ENCODE measurements around the gene ZNF620. TPM values are rescaled to one million over a fixed set of nuclear protein-coding genes. Genes with fewer than 3 reads are reported as not detected.
"Not testable (repeated sequence)": the region's sequence is repeated elsewhere in the genome, so short reads cannot be mapped to it uniquely, and the experiment has no call there.

ZNF620 gene
- total and polyA plus RNA-seq, 9 donors = 1.4 to 4.2 (median 3.7) TPM

DNA sequence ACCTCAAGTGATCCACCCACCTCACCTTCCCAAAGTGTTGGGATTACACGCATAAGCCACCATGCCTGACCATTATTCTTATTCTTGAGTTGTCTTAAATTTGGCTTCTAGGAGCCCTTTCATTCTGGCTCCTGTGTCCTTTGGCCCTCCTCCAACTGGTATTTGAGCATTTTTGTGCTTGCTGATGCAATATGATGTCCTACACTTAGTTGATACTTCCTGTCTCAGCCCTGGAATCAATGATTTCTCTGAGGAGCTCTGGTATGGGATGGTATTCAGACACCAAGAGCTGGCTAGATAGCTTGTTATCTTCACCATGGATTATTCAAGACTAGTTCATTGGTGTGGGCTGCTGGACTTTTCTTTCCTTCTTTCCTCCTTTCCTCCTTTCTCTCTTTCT lies 44.3 kb downstream of the ZNF620 start:
- Histone ChIP-seq H3K9me3 (no peaks in the 10 kb centered on the region), H3K27me3 (no peaks in the 10 kb centered on the region), H3K27ac (no peak overlapping the region), H3K4me1 (ENCODE audit: insufficient read depth) (no peaks in the 10 kb centered on the region), H3K36me3 (no peaks in the 10 kb centered on the region), H3K4me3 (no peak overlapping the region)
- TF ChIP-seq, protein P1, sequence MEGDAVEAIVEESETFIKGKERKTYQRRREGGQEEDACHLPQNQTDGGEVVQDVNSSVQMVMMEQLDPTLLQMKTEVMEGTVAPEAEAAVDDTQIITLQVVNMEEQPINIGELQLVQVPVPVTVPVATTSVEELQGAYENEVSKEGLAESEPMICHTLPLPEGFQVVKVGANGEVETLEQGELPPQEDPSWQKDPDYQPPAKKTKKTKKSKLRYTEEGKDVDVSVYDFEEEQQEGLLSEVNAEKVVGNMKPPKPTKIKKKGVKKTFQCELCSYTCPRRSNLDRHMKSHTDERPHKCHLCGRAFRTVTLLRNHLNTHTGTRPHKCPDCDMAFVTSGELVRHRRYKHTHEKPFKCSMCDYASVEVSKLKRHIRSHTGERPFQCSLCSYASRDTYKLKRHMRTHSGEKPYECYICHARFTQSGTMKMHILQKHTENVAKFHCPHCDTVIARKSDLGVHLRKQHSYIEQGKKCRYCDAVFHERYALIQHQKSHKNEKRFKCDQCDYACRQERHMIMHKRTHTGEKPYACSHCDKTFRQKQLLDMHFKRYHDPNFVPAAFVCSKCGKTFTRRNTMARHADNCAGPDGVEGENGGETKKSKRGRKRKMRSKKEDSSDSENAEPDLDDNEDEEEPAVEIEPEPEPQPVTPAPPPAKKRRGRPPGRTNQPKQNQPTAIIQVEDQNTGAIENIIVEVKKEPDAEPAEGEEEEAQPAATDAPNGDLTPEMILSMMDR (IDR thresholded peaks at IDR 0.05) = no peak
- no peak for TF ChIP-seq EP300 (IDR thresholded peaks at IDR 0.05)
- no peak for TF ChIP-seq POLR2A (IDR thresholded peaks at IDR 0.05)
- intact Hi-C loops (cut with DNase I) = no loop called here
- 95 to 100% (median 96%) methylated on average over 1 of the region's 1 CpG for WGBS, 3 donors
- DNase-seq = no peak

GRCh38 chr3:40557575-40558161 lies 51.8 kb downstream of the ZNF620 start:
- TF ChIP-seq POLR2A (IDR thresholded peaks at IDR 0.05) (no peak), EP300 (IDR thresholded peaks at IDR 0.05) (no peak)
- TF ChIP-seq, protein P1 (IDR thresholded peaks at IDR 0.05) = no peak
- intact Hi-C loops (cut with DNase I) = no loop called here
- no peaks in the 10 kb centered on the region for H3K9me3 ChIP-seq
- DNase-seq = no peak
- H3K4me1 ChIP-seq (ENCODE audit: insufficient read depth) = no peaks in the 10 kb centered on the region
- H3K4me3 ChIP-seq = no peak overlapping the region
- H3K27ac ChIP-seq = no peak overlapping the region
- 75 to 77% (median 76%) methylated on average over 7 of the region's 7 CpGs for WGBS, 3 donors
- H3K27me3 ChIP-seq = no peaks in the 10 kb centered on the region
- no peaks in the 10 kb centered on the region for H3K36me3 ChIP-seq

GRCh38 chr3:40562482-40562881 lies 56.6 kb downstream of the ZNF620 start:
- H3K36me3 ChIP-seq; H3K27me3 ChIP-seq; intact Hi-C loops (cut with DNase I); H3K4me1 ChIP-seq (ENCODE audit: insufficient read depth); H3K4me3 ChIP-seq; H3K27ac ChIP-seq; H3K9me3 ChIP-seq; DNase-seq: not testable (repeated sequence)
- 78 to 89% (median 85%) methylated on average over 9 of the region's 9 CpGs for WGBS, 3 donors

DNA sequence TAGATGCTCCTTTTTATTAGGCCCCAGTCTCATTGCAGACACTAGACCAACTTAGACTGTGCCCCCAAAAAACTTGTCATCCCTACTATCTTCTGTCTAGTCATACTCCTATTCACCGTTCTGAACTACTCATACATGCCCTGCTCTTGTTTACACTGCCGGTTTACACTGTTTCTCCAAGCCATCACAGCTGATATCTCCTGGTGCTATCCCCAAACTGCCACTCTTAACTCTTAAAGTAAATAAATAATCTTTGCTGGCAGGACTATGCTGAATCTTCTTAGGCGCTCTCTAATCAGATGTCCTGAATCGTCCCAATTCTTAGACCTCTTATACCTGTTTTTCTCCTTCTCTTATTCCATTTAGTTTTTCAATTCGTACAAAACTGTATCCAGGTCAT lies 59.8 kb downstream of the ZNF620 start:
- H3K4me1 ChIP-seq (ENCODE audit: insufficient read depth); H3K27me3 ChIP-seq; H3K4me3 ChIP-seq; H3K36me3 ChIP-seq; DNase-seq; H3K9me3 ChIP-seq; H3K27ac ChIP-seq; intact Hi-C loops (cut with DNase I): not testable (repeated sequence)
- 86 to 93% (median 91%) methylated on average over 5 of the region's 5 CpGs for WGBS, 3 donors

GRCh38 chr3:40566694-40567093 lies 60.9 kb downstream of the ZNF620 start:
- no peaks in the 10 kb centered on the region for H3K27me3 ChIP-seq
- no peaks in the 10 kb centered on the region for H3K9me3 ChIP-seq
- no peaks in the 10 kb centered on the region for H3K4me1 ChIP-seq (ENCODE audit: insufficient read depth)
- no peak overlapping the region for H3K4me3 ChIP-seq
- DNase-seq = no peak
- 15 to 33% (median 16%) methylated on average over 4 of the region's 4 CpGs for WGBS, 3 donors
- intact Hi-C loops (cut with DNase I) = no loop called here
- no peak overlapping the region for H3K27ac ChIP-seq
- TF ChIP-seq, protein P1 (IDR thresholded peaks at IDR 0.05) = no peak
- no peak for TF ChIP-seq POLR2A (IDR thresholded peaks at IDR 0.05)
- TF ChIP-seq EP300 (IDR thresholded peaks at IDR 0.05) = no peak
- no peaks in the 10 kb centered on the region for H3K36me3 ChIP-seq

Small RNA genes within 50 kb of the gene (small RNA-seq; reads per million reads assigned to genes)
- not detected for gene RNU5B-2P

Other genes starting within 250 kb of the ZNF620 start
- 100 to 1,000 TPM in 1 of 7 donors, 10 to 100 TPM in 6; 30.4 to 108 (median 73.0) TPM for gene EIF1B, start 196.3 kb upstream of the ZNF620 start, total RNA-seq
- 100 to 1,000 TPM in 1 of 2 donors, 10 to 100 TPM in 1; 99.1 to 156 TPM for gene EIF1B, start 196.3 kb upstream of the ZNF620 start, polyA plus RNA-seq
- gene ENTPD3, start 118.9 kb upstream of the ZNF620 start, total RNA-seq = 1 to 10 TPM in 4 of 7 donors, under 1 TPM in 3; 0.46 to 2.0 (median 1.3) TPM
- 1 to 10 TPM in 1 of 2 donors, under 1 TPM in 1; 0.46 to 5.6 TPM for gene ENTPD3, start 118.9 kb upstream of the ZNF620 start, polyA plus RNA-seq
- 1,000 to 10,000 TPM in 5 of 7 donors, 100 to 1,000 TPM in 2; 668 to 4,413 (median 2,836) TPM for gene RPL14, start 48.7 kb upstream of the ZNF620 start, total RNA-seq
- 1,000 to 10,000 TPM; 1,943 to 2,259 TPM for gene RPL14, start 48.7 kb upstream of the ZNF620 start, polyA plus RNA-seq
- gene ZNF619, start 28.9 kb upstream of the ZNF620 start, total RNA-seq = 1 to 10 TPM; 2.1 to 9.3 (median 6.5) TPM
- gene ZNF619, start 28.9 kb upstream of the ZNF620 start, polyA plus RNA-seq = 1 to 10 TPM; 2.3 to 9.2 TPM
- gene ZNF621, start 18.9 kb downstream of the ZNF620 start, total RNA-seq = 10 to 100 TPM in 5 of 7 donors, 1 to 10 TPM in 2; 8.0 to 28.5 (median 17.6) TPM
- 10 to 100 TPM; 12.2 to 23.8 TPM for gene ZNF621, start 18.9 kb downstream of the ZNF620 start, polyA plus RNA-seq